ENCODE results near the gene L1TD1.
"Not testable (repeated sequence)": the region's sequence is repeated elsewhere in the genome, so short reads cannot be mapped to it uniquely, and the experiment has no call there.

L1TD1 gene, protein sequence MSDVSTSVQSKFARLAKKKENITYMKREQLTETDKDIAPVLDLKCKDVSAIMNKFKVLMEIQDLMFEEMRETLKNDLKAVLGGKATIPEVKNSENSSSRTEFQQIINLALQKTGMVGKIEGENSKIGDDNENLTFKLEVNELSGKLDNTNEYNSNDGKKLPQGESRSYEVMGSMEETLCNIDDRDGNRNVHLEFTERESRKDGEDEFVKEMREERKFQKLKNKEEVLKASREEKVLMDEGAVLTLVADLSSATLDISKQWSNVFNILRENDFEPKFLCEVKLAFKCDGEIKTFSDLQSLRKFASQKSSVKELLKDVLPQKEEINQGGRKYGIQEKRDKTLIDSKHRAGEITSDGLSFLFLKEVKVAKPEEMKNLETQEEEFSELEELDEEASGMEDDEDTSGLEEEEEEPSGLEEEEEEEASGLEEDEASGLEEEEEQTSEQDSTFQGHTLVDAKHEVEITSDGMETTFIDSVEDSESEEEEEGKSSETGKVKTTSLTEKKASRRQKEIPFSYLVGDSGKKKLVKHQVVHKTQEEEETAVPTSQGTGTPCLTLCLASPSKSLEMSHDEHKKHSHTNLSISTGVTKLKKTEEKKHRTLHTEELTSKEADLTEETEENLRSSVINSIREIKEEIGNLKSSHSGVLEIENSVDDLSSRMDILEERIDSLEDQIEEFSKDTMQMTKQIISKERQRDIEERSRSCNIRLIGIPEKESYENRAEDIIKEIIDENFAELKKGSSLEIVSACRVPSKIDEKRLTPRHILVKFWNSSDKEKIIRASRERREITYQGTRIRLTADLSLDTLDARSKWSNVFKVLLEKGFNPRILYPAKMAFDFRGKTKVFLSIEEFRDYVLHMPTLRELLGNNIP

GRCh38 chr1:62194651-62195544 is at the start of gene L1TD1:
Gene L1TD1 (plus strand): TSS chr1:62194849. CDS start chr1:62206629, 11,780 bp downstream.
- no peak for DNase-seq (ENCODE audit: low read depth)
- no peak within 1 kb of the TSS for H3K4me3 ChIP-seq (ENCODE audit: low read length)

DNA sequence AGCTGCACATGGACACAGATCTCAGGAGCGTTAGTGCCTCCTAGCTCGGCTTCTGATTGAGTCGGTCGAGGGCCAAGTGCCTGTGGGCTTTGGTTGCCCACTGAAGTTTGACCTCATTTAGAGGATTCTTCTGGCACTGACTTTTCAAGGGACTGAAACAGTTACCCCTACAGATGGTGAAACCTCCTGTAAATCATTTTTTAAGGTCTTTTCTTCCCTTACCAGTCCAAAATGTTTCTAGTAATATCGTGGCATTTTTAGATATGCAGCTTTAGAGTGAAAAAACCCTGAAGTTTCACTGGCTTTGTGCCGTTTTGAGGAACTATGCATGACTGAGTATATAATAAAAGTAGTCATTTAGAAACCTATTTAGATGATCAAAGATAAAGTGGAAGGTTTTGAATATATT is 34.7 kb upstream of the L1TD1 start:
- H3K4me3 ChIP-seq (ENCODE audit: low read length), result no peak overlapping the region
- no peaks in the 10 kb centered on the region for H3K4me1 ChIP-seq (ENCODE audit: control insufficient read depth, insufficient read depth, low read length)
- no peaks in the 10 kb centered on the region for H3K27me3 ChIP-seq (replicated peaks; ENCODE audit: control insufficient read depth, insufficient read depth, low read length)
- no peak for DNase-seq (ENCODE audit: low read depth)
- no peaks in the 10 kb centered on the region for H3K36me3 ChIP-seq (ENCODE audit: control insufficient read depth, insufficient read depth, low read length, severe bottlenecking)
- no peak overlapping the region for H3K9ac ChIP-seq (ENCODE audit: low read length)
- H3K9me3 ChIP-seq (ENCODE audit: control insufficient read depth, low read length), result no peaks in the 10 kb centered on the region

More at GRCh38 chr1:62194651-62195544, at the start of gene L1TD1:
- no peaks in the 10 kb centered on the region for H3K4me1 ChIP-seq (ENCODE audit: control insufficient read depth, insufficient read depth, low read length)
- no peak within 1 kb of the TSS for H3K9ac ChIP-seq (ENCODE audit: low read length)
- no peaks in the 10 kb centered on the region for H3K36me3 ChIP-seq (ENCODE audit: control insufficient read depth, insufficient read depth, low read length, severe bottlenecking)
- H3K9me3 ChIP-seq (ENCODE audit: control insufficient read depth, low read length), result no peaks in the 10 kb centered on the region
- peaks cover 22% of the 10 kb centered on the region for H3K27me3 ChIP-seq (replicated peaks; ENCODE audit: control insufficient read depth, insufficient read depth, low read length)

- H3K36me3 ChIP-seq (ENCODE audit: control insufficient read depth, insufficient read depth, low read length, severe bottlenecking), result no peaks in the 10 kb centered on the region
- no peaks in the 10 kb centered on the region for H3K4me1 ChIP-seq (ENCODE audit: control insufficient read depth, insufficient read depth, low read length)
- no peak for DNase-seq (ENCODE audit: low read depth)
- H3K27me3 ChIP-seq (replicated peaks; ENCODE audit: control insufficient read depth, insufficient read depth, low read length), result no peaks in the 10 kb centered on the region
- no peaks in the 10 kb centered on the region for H3K9me3 ChIP-seq (ENCODE audit: control insufficient read depth, low read length)
- no peak overlapping the region for H3K4me3 ChIP-seq (ENCODE audit: low read length)
- no peak overlapping the region for H3K9ac ChIP-seq (ENCODE audit: low read length)
Measured at GRCh38 chr1:62161711-62162110, 32.9 kb upstream of the L1TD1 start.

DNA sequence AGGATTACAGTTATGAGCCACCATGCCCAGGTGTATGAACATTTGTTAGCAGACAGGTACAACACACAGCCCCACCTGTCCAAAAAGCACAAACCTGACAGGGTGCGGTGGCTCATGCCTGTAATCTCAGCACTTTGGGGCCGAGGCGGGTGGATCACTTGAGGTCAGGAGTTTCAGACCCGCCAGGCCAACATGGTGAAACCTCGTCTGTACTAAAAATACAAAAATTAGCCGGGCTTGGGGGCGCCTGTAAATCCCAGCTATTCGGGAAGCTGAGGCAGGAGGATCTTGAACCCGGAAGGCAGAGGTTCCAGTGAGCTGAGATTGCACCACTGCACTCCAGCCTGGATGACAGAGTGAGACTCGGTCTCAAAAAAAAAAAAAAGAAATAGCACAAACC is 24.3 kb upstream of the L1TD1 start:
- not testable (repeated sequence) for H3K4me3 ChIP-seq (ENCODE audit: low read length); H3K4me1 ChIP-seq (ENCODE audit: control insufficient read depth, insufficient read depth, low read length); H3K9ac ChIP-seq (ENCODE audit: low read length); H3K9me3 ChIP-seq (ENCODE audit: control insufficient read depth, low read length); DNase-seq (ENCODE audit: low read depth); H3K36me3 ChIP-seq (ENCODE audit: control insufficient read depth, insufficient read depth, low read length, severe bottlenecking)
- H3K27me3 ChIP-seq (replicated peaks; ENCODE audit: control insufficient read depth, insufficient read depth, low read length), result peaks cover 22% of the 10 kb centered on the region

- Histone ChIP-seq H3K9me3 (ENCODE audit: control insufficient read depth, low read length) (no peaks in the 10 kb centered on the region), H3K4me3 (ENCODE audit: low read length) (no peak overlapping the region), H3K9ac (ENCODE audit: low read length) (no peak overlapping the region), H3K27me3 (replicated peaks; ENCODE audit: control insufficient read depth, insufficient read depth, low read length) (peaks cover 3% of the 10 kb centered on the region), H3K36me3 (ENCODE audit: control insufficient read depth, insufficient read depth, low read length, severe bottlenecking) (no peaks in the 10 kb centered on the region), H3K4me1 (ENCODE audit: control insufficient read depth, insufficient read depth, low read length) (no peaks in the 10 kb centered on the region)
- peak; percentile 79 for DNase-seq (ENCODE audit: low read depth)
Measured at GRCh38 chr1:62175568-62176179, 19.0 kb upstream of the L1TD1 start.

DNA sequence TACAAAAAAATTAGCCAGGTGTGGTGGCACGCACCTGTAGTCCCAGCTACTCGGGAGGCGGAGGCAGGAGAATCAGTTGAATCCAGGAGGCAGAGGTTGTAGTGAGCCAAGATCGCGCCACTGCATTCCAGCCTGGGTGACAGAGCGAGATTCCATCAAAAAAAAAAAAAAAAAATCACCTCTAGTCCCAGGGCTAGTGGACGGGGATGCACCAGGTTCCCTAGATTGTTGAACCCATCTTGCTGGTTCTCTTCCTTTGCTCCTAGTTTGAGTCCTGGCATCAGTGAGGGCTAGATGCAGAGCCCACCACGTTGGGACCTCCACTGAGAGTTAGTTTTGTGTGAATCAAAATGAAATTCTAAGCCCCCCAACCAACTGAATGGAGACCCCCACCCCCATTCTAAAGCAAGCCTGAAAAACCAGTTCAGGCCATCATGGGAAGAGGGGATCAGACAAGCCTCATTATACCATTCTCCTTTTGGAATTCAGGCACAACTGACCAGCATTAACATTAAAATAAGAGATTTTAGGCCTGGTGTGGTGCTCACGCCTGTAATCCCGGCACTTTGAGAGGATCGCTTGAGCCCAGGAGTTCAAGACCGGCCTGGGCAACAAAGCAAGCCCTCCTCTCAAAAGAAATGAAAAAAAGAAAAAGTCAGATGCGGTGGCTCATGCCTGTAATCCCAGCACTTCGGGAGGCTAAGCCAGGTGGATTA is 17.9 kb upstream of the L1TD1 start:
- H3K9me3 ChIP-seq (ENCODE audit: control insufficient read depth, low read length), result no peaks in the 10 kb centered on the region
- H3K9ac ChIP-seq (ENCODE audit: low read length), result no peak overlapping the region

DNA sequence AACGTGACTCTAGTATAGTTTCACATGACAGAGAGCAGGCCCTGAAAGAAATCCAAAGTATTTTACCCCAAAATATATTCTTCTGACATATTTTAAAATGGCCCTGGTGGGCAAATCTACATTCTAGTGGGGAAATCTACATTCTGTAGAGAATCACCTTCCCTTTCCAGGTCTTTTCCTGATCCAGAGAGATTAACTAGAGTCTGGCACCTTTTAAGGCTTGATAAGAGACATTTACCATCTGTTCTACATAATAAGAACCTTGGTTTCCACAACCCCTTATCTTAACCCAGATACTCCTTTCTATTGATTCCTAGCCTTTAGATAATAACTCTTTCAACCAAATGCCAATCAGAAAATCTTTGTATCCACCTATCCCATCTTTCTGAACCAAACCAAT is 17.0 kb upstream of the L1TD1 start:
- no peaks in the 10 kb centered on the region for H3K4me1 ChIP-seq (ENCODE audit: control insufficient read depth, insufficient read depth, low read length)
- H3K9me3 ChIP-seq (ENCODE audit: control insufficient read depth, low read length), result no peaks in the 10 kb centered on the region
- no peak overlapping the region for H3K9ac ChIP-seq (ENCODE audit: low read length)
- no peak for DNase-seq (ENCODE audit: low read depth)
- no peaks in the 10 kb centered on the region for H3K36me3 ChIP-seq (ENCODE audit: control insufficient read depth, insufficient read depth, low read length, severe bottlenecking)
- peaks cover 10% of the 10 kb centered on the region for H3K27me3 ChIP-seq (replicated peaks; ENCODE audit: control insufficient read depth, insufficient read depth, low read length)
- H3K4me3 ChIP-seq (ENCODE audit: low read length), result no peak overlapping the region

More for the DNA sequence above, 17.9 kb upstream of the L1TD1 start:
- no peak overlapping the region for H3K4me3 ChIP-seq (ENCODE audit: low read length)
- H3K36me3 ChIP-seq (ENCODE audit: control insufficient read depth, insufficient read depth, low read length, severe bottlenecking), result no peaks in the 10 kb centered on the region
- H3K4me1 ChIP-seq (ENCODE audit: control insufficient read depth, insufficient read depth, low read length), result no peaks in the 10 kb centered on the region
- no peak for DNase-seq (ENCODE audit: low read depth)
- peaks cover 8% of the 10 kb centered on the region for H3K27me3 ChIP-seq (replicated peaks; ENCODE audit: control insufficient read depth, insufficient read depth, low read length)

- no peak for DNase-seq (ENCODE audit: low read depth)
- Histone ChIP-seq H3K36me3 (ENCODE audit: control insufficient read depth, insufficient read depth, low read length, severe bottlenecking) (no peaks in the 10 kb centered on the region), H3K4me1 (ENCODE audit: control insufficient read depth, insufficient read depth, low read length) (no peaks in the 10 kb centered on the region), H3K9ac (ENCODE audit: low read length) (no peak overlapping the region), H3K4me3 (ENCODE audit: low read length) (no peak overlapping the region), H3K9me3 (ENCODE audit: control insufficient read depth, low read length) (no peaks in the 10 kb centered on the region), H3K27me3 (replicated peaks; ENCODE audit: control insufficient read depth, insufficient read depth, low read length) (peaks cover 10% of the 10 kb centered on the region)
Measured at GRCh38 chr1:62178372-62178771, 16.3 kb upstream of the L1TD1 start.

- H3K4me1 ChIP-seq (ENCODE audit: control insufficient read depth, insufficient read depth, low read length), result not testable (repeated sequence)
Measured at GRCh38 chr1:62180054-62180453, 14.6 kb upstream of the L1TD1 start.

GRCh38 chr1:62180639-62181038 is 14.0 kb upstream of the L1TD1 start:
- H3K36me3 ChIP-seq (ENCODE audit: control insufficient read depth, insufficient read depth, low read length, severe bottlenecking), result no peaks in the 10 kb centered on the region
- H3K4me3 ChIP-seq (ENCODE audit: low read length), result no peak overlapping the region
- no peaks in the 10 kb centered on the region for H3K9me3 ChIP-seq (ENCODE audit: control insufficient read depth, low read length)
- DNase-seq (ENCODE audit: low read depth), result no peak
- H3K4me1 ChIP-seq (ENCODE audit: control insufficient read depth, insufficient read depth, low read length), result no peaks in the 10 kb centered on the region
- H3K9ac ChIP-seq (ENCODE audit: low read length), result no peak overlapping the region
- peaks cover 10% of the 10 kb centered on the region for H3K27me3 ChIP-seq (replicated peaks; ENCODE audit: control insufficient read depth, insufficient read depth, low read length)

More at GRCh38 chr1:62180054-62180453, 14.6 kb upstream of the L1TD1 start:
- H3K36me3 ChIP-seq (ENCODE audit: control insufficient read depth, insufficient read depth, low read length, severe bottlenecking); H3K9me3 ChIP-seq (ENCODE audit: control insufficient read depth, low read length); H3K4me3 ChIP-seq (ENCODE audit: low read length); H3K9ac ChIP-seq (ENCODE audit: low read length); DNase-seq (ENCODE audit: low read depth): not testable (repeated sequence)
- H3K27me3 ChIP-seq (replicated peaks; ENCODE audit: control insufficient read depth, insufficient read depth, low read length), result peaks cover 10% of the 10 kb centered on the region

Measured in adipocyte (in vitro differentiated cells).